Vagina (tissue), 2 donors: Measurements from ENCODE around the gene PTOV1. TPM values are rescaled to one million over a fixed set of nuclear protein-coding genes. Genes with fewer than 3 reads are reported as not detected.
A peak's percentile ranks its signal among the peaks of the same experiment; 100 is the strongest.

ENCODE experiments used
- DNase-seq, 2 donors: peaks; one replicate each; pipeline ENCODE4 v3.0.0-alpha.2; 2017; ENCODE audit errors: extremely low spot score in 2 of 2
- H3K27ac ChIP-seq: fragments of 200-600 bp; sonication (generic); one replicate; pipeline ENCODE4 v1.5.1; 2019
- H3K27me3 ChIP-seq: fragments of 200-600 bp; sonication (generic); one replicate; pipeline ENCODE4 v1.5.1; 2019
- H3K36me3 ChIP-seq, 2 donors: fragments of 200-600 bp; sonication (generic); one replicate each; pipeline ENCODE4 v1.5.1; 2017 to 2019
- H3K4me1 ChIP-seq: fragments of 200-600 bp; sonication (generic); one replicate; pipeline ENCODE4 v1.5.1; 2019
- H3K4me3 ChIP-seq, 2 donors: fragments of 200-600 bp; sonication (generic); 1 replicate in 1 of 2; 2 replicates in 1 of 2; pipeline ENCODE4 v1.5.1; 2016 to 2019
- H3K9me3 ChIP-seq: fragments of 200-600 bp; sonication (generic); one replicate; pipeline ENCODE4 v1.5.1; 2019
- CTCF ChIP-seq, 3 experiments: fragments of 450-650 bp in 2 of 3; fragments of 200-600 bp in 1 of 3; sonication (generic) in 1 of 3; IDR thresholded peaks; one replicate each; pipeline ENCODE4 v1.5.1; 2017 to 2019; ENCODE audit warnings: antibody characterized with exemption in 3 of 3, mild to moderate bottlenecking in 2 of 3, moderate library complexity in 2 of 3
- POLR2A ChIP-seq, 2 donors: fragments of 450-650 bp; IDR thresholded peaks; one replicate each; pipeline ENCODE4 v1.6.1; 2017; ENCODE audit warnings: antibody characterized with exemption in 2 of 2, mild to moderate bottlenecking in 2 of 2, moderate library complexity in 2 of 2
- POLR2AphosphoS5 ChIP-seq, 2 donors: sonication (generic); formaldehyde crosslinking; IDR thresholded peaks; one replicate each; pipeline ENCODE4 v1.9.0; 2017; ENCODE audit warnings: antibody characterized with exemption in 2 of 2, mild to moderate bottlenecking in 2 of 2, low read depth in 1 of 2; ENCODE audit not compliant: insufficient read depth in 1 of 2
- intact Hi-C: fragments of 100-400 bp; cut with DNase I; formaldehyde crosslinking; loops from one replicate; pipeline ENCODE4 v1.15.1; 2023
- total RNA-seq: library from RNA; depleted of rRNA; stranded (reverse); fragments of >200 nt; gene quantifications from one replicate; pipeline ENCODE4 v1.2.3, GENCODE V29; 2016

The PTOV1 gene
- total RNA-seq, 1 donor from 2014 or later, result 109 TPM

DNA sequence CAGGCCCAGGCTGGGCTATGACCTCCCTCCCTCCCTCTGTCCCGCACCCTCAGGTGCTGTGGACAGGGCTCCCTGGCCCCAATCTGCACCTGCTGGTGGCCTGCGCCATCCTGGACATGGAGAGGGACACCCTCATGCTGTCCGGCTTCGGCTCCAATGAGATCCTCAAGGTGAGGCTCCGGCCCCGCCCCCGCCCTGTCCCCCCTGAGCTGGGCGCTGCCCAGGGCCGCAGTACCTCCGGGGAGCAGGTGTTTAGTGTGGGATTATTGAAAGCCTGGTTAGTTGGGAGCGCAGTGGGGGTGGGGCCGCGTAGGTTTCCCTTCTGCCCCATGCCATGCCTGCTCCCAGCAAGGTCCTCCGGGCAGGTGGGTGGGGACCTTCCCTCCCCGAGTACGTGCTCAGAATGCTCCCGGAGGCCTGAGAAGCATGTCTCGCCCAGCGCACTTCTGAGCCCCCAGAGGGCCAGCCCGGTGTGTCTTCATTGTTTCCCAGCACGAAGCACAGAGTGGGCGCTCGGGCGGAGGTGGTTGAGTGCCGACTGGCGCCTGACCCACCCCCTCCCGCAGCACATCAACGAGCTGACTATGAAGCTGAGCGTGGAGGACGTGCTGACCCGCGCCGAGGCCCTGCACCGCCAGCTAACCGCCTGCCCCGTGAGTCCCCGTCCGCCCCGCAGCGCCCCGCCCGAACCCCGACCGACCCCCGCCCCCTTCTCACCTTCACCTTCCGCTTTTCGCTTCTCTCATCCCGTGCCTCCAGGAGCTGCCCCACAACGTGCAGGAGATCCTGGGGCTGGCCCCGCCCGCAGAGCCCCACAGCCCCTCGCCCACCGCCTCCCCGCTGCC, 36.9 kb downstream of the PTOV1 start:
- intact Hi-C loops, result no loop called here
- no peak overlapping the region for H3K4me3 ChIP-seq
- H3K36me3 ChIP-seq, result peaks cover 4 to 23% of the 10 kb centered on the region in 2 donors
- DNase-seq, result no peak
- TF ChIP-seq CTCF (IDR thresholded peaks at IDR 0.05) (no peak), POLR2A (IDR thresholded peaks at IDR 0.05) (no peak), POLR2AphosphoS5 (IDR thresholded peaks at IDR 0.05; ENCODE audit: insufficient read depth in 1 of 2, low read depth in 1 of 2) (no peak)
- H3K27me3 ChIP-seq, result no peaks in the 10 kb centered on the region
- H3K9me3 ChIP-seq, result no peaks in the 10 kb centered on the region
- H3K4me1 ChIP-seq, result peaks cover 11% of the 10 kb centered on the region
- H3K27ac ChIP-seq, result no peak overlapping the region

DNA sequence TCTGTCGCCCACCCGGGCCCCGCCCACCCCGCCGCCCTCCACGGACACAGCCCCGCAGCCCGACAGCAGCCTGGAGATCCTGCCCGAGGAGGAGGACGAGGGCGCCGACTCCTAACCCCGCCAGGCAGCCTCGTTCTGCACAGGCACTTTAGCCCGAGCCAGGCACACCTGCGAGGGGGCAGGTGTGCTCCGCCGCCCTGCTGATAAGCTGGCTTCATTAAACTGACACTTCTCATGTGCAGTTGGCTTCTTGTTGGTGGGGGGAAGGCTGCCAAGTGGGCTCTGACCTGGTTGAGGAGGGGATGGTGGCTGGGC, 37.5 kb downstream of the PTOV1 start:
- Histone ChIP-seq H3K4me3 (no peak overlapping the region), H3K27ac (no peak overlapping the region), H3K9me3 (no peaks in the 10 kb centered on the region), H3K27me3 (no peaks in the 10 kb centered on the region), H3K4me1 (peaks cover 11% of the 10 kb centered on the region), H3K36me3 (peaks cover 4 to 17% of the 10 kb centered on the region in 2 donors)
- no peak for TF ChIP-seq CTCF (IDR thresholded peaks at IDR 0.05)
- no peak for TF ChIP-seq POLR2AphosphoS5 (IDR thresholded peaks at IDR 0.05; ENCODE audit: insufficient read depth in 1 of 2, low read depth in 1 of 2)
- TF ChIP-seq POLR2A (IDR thresholded peaks at IDR 0.05), result no peak
- DNase-seq, result no peak
- intact Hi-C loops, result no loop called here

DNA sequence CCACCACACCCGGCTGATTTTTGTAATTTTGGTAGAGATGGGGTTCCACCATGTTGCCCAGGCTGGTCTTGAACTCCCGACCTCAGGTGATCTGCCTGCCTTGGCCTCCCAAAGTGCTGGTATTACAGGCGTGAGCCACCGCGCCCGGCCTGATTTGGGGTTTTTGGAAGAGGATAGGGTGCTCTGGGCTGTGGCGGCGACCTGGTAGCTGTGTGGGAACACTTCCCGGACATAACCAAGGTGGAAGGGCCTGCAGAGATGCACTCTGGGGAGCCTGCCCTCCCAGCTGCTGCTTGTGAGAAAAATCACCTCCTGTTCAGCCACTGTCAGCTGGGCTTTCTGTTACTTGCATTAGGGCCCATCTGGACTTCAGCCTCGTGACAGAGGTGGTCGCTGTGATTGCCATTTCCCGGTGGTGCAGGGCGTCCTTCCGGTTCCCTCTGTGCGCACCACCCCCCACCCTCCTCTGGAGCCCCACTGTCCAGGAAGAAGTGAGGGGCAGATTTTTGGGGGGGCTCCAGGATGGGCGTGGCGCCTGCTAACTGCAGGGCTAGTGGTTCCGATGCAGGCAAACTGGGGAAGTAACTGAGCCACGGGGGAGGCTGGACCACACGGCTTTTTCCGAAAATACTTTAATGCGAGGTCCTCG, 38.2 kb downstream of the PTOV1 start:
- no peaks in the 10 kb centered on the region for H3K9me3 ChIP-seq

DNA sequence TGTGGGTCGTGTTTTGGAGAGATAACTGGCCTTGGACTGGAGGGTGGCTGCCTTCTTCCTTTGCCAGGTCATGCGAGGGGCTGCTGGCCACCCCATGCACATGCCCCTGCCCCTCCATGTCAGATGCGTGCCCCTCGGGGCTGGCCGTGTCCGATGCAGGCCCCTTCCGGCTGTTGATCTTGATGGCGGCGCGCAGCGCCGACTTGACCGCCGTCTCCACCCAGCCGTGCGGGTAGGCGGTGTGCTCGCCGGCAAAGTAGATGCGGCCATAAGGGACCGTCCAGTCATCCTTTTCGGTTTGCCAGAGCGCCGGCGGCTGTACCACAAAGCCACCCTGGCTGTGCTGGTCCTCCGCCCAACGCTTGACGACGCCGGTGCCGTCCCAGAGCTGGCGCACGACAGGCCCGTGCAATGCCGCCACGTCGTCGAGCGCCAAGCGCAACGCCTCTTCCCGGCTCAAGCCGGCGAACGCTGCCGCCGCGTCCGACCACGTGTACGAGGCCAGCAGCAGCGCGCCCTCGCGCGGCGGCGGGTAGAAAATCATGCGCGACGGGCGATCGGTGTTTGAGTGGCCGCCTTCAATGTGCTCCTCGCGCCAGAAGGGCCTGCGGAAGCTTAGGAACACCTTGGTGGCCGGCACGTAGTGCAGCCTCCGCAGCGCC, 38.9 kb downstream of the PTOV1 start:
- Histone ChIP-seq H3K36me3 (peaks cover 0 to 3% of the 10 kb centered on the region in 2 donors), H3K27me3 (no peaks in the 10 kb centered on the region), H3K27ac (peak overlapping the region; percentile 1), H3K9me3 (no peaks in the 10 kb centered on the region), H3K4me3 (peak overlapping the region; percentile 26 to 37), H3K4me1 (peaks cover 11% of the 10 kb centered on the region)
- no peak for DNase-seq
- intact Hi-C loops, result no loop called here
- TF ChIP-seq CTCF (IDR thresholded peaks at IDR 0.05) (peak in 2 of 3 experiments; percentile 13 to 68), POLR2A (IDR thresholded peaks at IDR 0.05) (no peak), POLR2AphosphoS5 (IDR thresholded peaks at IDR 0.05; ENCODE audit: insufficient read depth in 1 of 2, low read depth in 1 of 2) (peak in 1 of 2 donors; percentile 50)

More for the DNA sequence above, 38.2 kb downstream of the PTOV1 start:
- TF ChIP-seq POLR2AphosphoS5 (IDR thresholded peaks at IDR 0.05; ENCODE audit: insufficient read depth in 1 of 2, low read depth in 1 of 2), result no peak
- no peak for TF ChIP-seq POLR2A (IDR thresholded peaks at IDR 0.05)
- no peak for TF ChIP-seq CTCF (IDR thresholded peaks at IDR 0.05)
- intact Hi-C loops, result no loop called here
- H3K4me1 ChIP-seq, result peaks cover 11% of the 10 kb centered on the region
- no peak overlapping the region for H3K4me3 ChIP-seq
- H3K27ac ChIP-seq, result no peak overlapping the region
- peaks cover 4 to 10% of the 10 kb centered on the region in 2 donors for H3K36me3 ChIP-seq
- no peak for DNase-seq
- no peaks in the 10 kb centered on the region for H3K27me3 ChIP-seq
